Neural cell (in vitro differentiated cells): ENCODE results near the gene MOCS2. TPM values are rescaled to one million over a fixed set of nuclear protein-coding genes. Genes with fewer than 3 reads are reported as not detected.

ENCODE experiments used
- H2AFZ ChIP-seq: fragments of 200-600, 300-800 bp; sonication (generic), shearing (Covaris generic); 2 replicates; pipeline ENCODE4 v1.6.0; 2014; ENCODE audit warnings: low read depth, mild to moderate bottlenecking, antibody characterized with exemption, low read length, moderate library complexity
- H3F3A ChIP-seq: fragments of 200-600 bp; shearing (Covaris generic); 2 replicates; pipeline ENCODE4 v1.6.1; 2016; ENCODE audit warnings: mild to moderate bottlenecking, moderate library complexity, mixed read lengths, antibody characterized with exemption, low read length; ENCODE audit not compliant: insufficient read depth, poor library complexity, severe bottlenecking
- H3K27ac ChIP-seq: fragments of 200-600, 300-800 bp; sonication (generic), shearing (Covaris generic); 2 replicates; pipeline ENCODE4 v1.5.1; 2014; ENCODE audit warnings: mild to moderate bottlenecking, low read length, moderate library complexity
- H3K27me3 ChIP-seq: fragments of 300-800, 200-600 bp; sonication (generic), shearing (Covaris generic); 2 replicates; pipeline ENCODE4 v1.6.0; 2014; ENCODE audit warnings: mild to moderate bottlenecking, low read depth, low read length, moderate library complexity; ENCODE audit not compliant: insufficient read depth
- H3K36me3 ChIP-seq: fragments of 300-800, 200-600 bp; sonication (generic), shearing (Covaris generic); 2 replicates; pipeline ENCODE4 v1.5.1; 2014; ENCODE audit warnings: mild to moderate bottlenecking, antibody characterized with exemption, low read length, moderate library complexity; ENCODE audit not compliant: insufficient read depth
- H3K4me2 ChIP-seq: fragments of 300-800, 200-600 bp; sonication (generic), shearing (Covaris generic); 2 replicates; pipeline ENCODE4 v1.6.0; 2014; ENCODE audit warnings: mild to moderate bottlenecking, low read length
- H3K4me3 ChIP-seq: fragments of 300-800, 200-600 bp; sonication (generic), shearing (Covaris generic); 2 replicates; pipeline ENCODE4 v1.5.1; 2014; ENCODE audit warnings: mild to moderate bottlenecking, low read length, moderate library complexity
- H3K79me2 ChIP-seq: fragments of 200-600 bp; shearing (Covaris generic); replicated peaks from 2 replicates; pipeline ENCODE4 v1.6.0; 2014; ENCODE audit warnings: mild to moderate bottlenecking, low read length, moderate library complexity; ENCODE audit not compliant: insufficient read depth
- H3K9ac ChIP-seq: fragments of 300-800, 200-600 bp; sonication (generic), shearing (Covaris generic); 2 replicates; pipeline ENCODE4 v1.6.1; 2016; ENCODE audit warnings: mild to moderate bottlenecking, low read length, mixed read lengths
- H3K9me2 ChIP-seq: fragments of 200-600 bp; shearing (Covaris generic); 2 replicates; pipeline ENCODE4 v1.6.1; 2016; ENCODE audit warnings: mild to moderate bottlenecking, low read length, mixed read lengths; ENCODE audit not compliant: insufficient read depth
- H3K9me3 ChIP-seq: fragments of 200-600, 300-800 bp; sonication (generic), shearing (Covaris generic); 2 replicates; pipeline ENCODE4 v1.6.1; 2016; ENCODE audit warnings: mild to moderate bottlenecking, mixed run types, low read length, moderate library complexity, mixed read lengths
- H4K20me1 ChIP-seq: fragments of 200-600 bp; shearing (Covaris generic); 2 replicates; pipeline ENCODE4 v1.6.1; 2016; ENCODE audit warnings: mild to moderate bottlenecking, mixed run types; ENCODE audit not compliant: insufficient read depth
- EP300 ChIP-seq: fragments of 450-650 bp; conservative IDR thresholded peaks from 2 replicates; pipeline ENCODE4 v1.6.1; 2014; ENCODE audit warnings: antibody characterized with exemption, mild to moderate bottlenecking, moderate library complexity; ENCODE audit not compliant: poor library complexity, severe bottlenecking
- EZH2 ChIP-seq: fragments of 200-600, 300-800 bp; shearing (Covaris generic), sonication (generic); IDR thresholded peaks from 2 replicates; pipeline ENCODE4 v1.6.1; 2014; ENCODE audit warnings: antibody characterized with exemption, low read length, borderline replicate concordance, mild to moderate bottlenecking; ENCODE audit not compliant: insufficient read depth, poor library complexity, severe bottlenecking
- MXI1 ChIP-seq: fragments of 450-650 bp; conservative IDR thresholded peaks from 2 replicates; pipeline ENCODE4 v1.6.1; 2014; ENCODE audit warnings: antibody characterized with exemption, mild to moderate bottlenecking; ENCODE audit not compliant: poor library complexity, severe bottlenecking
- POLR2AphosphoS5 ChIP-seq: IDR thresholded peaks from 2 replicates; pipeline ENCODE4 v1.6.1; 2012
- RAD21 ChIP-seq: fragments of 450-650 bp; conservative IDR thresholded peaks from 2 replicates; pipeline ENCODE4 v1.6.1; 2014; ENCODE audit warnings: antibody characterized with exemption, mild to moderate bottlenecking, moderate library complexity
- SMC3 ChIP-seq: fragments of 450-650 bp; conservative IDR thresholded peaks from 2 replicates; pipeline ENCODE4 v1.6.1; 2014; ENCODE audit warnings: antibody characterized with exemption, mild to moderate bottlenecking, moderate library complexity; ENCODE audit not compliant: poor library complexity
- TAF1 ChIP-seq: IDR thresholded peaks from 2 replicates; pipeline ENCODE4 v1.6.1; 2012; ENCODE audit warnings: low read depth
- polyA plus RNA-seq: library from polyadenylated mRNA; depleted of rRNA; stranded (reverse); fragments of >200 nt; gene quantifications from 2 replicates; pipeline ENCODE4 v1.2.3, GENCODE V29; 2014
- TF ChIP-seq, protein P1 (sequence below): IDR thresholded peaks from 2 replicates; pipeline ENCODE4 v1.6.1; 2012; ENCODE audit warnings: borderline replicate concordance
- TF ChIP-seq, protein P2 (sequence below): fragments of 450-650 bp; IDR thresholded peaks from 2 replicates; pipeline ENCODE4 v1.5.1; 2014; ENCODE audit warnings: antibody characterized with exemption, mild to moderate bottlenecking, moderate library complexity; ENCODE audit not compliant: poor library complexity, severe bottlenecking

Gene MOCS2
- polyA plus RNA-seq, 1 donor from 2014 or later, result 71.0 TPM

DNA sequence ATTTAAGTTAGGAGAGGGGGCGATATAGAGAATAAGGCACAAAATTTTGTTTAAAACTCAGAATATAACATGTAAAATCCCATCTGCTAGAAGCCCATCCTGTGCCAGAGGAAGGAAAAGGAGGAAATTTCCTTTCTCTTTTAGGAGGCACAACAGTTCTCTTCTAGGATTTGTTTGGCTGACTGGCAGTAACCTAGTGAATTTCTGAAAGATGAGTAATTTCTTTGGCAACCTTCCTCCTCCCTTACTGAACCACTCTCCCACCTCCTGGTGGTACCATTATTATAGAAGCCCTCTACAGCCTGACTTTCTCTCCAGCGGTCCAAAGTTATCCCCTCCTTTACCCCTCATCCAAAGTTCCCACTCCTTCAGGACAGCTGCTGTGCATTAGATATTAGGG lies 18.3 kb downstream of the MOCS2 start:
- Histone ChIP-seq H3K36me3 (no peaks in the 10 kb centered on the region), H2AFZ (no peak overlapping the region), H3K27ac (no peak overlapping the region), H3K4me3 (no peak overlapping the region), H3K4me2 (no peak overlapping the region), H3K9me3 (no peaks in the 10 kb centered on the region), H3K9ac (no peak overlapping the region), H3K79me2 (no peaks in the 10 kb centered on the region), H3F3A (no peaks in the 10 kb centered on the region), H3K9me2 (no peaks in the 10 kb centered on the region), H4K20me1 (no peaks in the 10 kb centered on the region), H3K27me3 (no peaks in the 10 kb centered on the region)
- TF ChIP-seq EZH2 (no peak), RAD21 (no peak), TAF1 (no peak)
- TF ChIP-seq, protein P1, sequence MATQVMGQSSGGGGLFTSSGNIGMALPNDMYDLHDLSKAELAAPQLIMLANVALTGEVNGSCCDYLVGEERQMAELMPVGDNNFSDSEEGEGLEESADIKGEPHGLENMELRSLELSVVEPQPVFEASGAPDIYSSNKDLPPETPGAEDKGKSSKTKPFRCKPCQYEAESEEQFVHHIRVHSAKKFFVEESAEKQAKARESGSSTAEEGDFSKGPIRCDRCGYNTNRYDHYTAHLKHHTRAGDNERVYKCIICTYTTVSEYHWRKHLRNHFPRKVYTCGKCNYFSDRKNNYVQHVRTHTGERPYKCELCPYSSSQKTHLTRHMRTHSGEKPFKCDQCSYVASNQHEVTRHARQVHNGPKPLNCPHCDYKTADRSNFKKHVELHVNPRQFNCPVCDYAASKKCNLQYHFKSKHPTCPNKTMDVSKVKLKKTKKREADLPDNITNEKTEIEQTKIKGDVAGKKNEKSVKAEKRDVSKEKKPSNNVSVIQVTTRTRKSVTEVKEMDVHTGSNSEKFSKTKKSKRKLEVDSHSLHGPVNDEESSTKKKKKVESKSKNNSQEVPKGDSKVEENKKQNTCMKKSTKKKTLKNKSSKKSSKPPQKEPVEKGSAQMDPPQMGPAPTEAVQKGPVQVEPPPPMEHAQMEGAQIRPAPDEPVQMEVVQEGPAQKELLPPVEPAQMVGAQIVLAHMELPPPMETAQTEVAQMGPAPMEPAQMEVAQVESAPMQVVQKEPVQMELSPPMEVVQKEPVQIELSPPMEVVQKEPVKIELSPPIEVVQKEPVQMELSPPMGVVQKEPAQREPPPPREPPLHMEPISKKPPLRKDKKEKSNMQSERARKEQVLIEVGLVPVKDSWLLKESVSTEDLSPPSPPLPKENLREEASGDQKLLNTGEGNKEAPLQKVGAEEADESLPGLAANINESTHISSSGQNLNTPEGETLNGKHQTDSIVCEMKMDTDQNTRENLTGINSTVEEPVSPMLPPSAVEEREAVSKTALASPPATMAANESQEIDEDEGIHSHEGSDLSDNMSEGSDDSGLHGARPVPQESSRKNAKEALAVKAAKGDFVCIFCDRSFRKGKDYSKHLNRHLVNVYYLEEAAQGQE, result no peak
- TF ChIP-seq, protein P2, sequence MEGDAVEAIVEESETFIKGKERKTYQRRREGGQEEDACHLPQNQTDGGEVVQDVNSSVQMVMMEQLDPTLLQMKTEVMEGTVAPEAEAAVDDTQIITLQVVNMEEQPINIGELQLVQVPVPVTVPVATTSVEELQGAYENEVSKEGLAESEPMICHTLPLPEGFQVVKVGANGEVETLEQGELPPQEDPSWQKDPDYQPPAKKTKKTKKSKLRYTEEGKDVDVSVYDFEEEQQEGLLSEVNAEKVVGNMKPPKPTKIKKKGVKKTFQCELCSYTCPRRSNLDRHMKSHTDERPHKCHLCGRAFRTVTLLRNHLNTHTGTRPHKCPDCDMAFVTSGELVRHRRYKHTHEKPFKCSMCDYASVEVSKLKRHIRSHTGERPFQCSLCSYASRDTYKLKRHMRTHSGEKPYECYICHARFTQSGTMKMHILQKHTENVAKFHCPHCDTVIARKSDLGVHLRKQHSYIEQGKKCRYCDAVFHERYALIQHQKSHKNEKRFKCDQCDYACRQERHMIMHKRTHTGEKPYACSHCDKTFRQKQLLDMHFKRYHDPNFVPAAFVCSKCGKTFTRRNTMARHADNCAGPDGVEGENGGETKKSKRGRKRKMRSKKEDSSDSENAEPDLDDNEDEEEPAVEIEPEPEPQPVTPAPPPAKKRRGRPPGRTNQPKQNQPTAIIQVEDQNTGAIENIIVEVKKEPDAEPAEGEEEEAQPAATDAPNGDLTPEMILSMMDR, result no peak

DNA sequence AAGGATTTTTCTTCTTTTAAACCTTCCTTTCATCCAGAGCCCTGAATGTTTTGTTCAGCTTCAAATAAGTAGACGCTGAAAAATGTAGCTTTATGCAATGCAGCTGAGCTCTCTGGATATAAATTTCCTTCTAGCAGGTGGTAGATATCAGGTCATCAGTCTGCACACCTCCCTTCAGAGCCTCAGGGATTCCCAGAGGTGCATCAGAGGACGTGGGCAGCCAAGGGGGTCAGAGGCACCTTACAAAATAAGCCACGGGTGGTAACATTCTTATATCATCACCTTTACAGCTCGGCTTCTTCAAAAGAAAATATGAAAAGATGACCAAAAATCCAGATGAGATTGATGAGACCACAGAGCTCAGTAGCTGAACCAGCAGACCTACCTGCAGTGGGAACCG lies 19.3 kb downstream of the MOCS2 start:
- Histone ChIP-seq H4K20me1 (no peaks in the 10 kb centered on the region), H2AFZ (no peak overlapping the region), H3K27ac (no peak overlapping the region), H3F3A (no peaks in the 10 kb centered on the region), H3K4me2 (no peak overlapping the region), H3K79me2 (no peaks in the 10 kb centered on the region), H3K9ac (no peak overlapping the region), H3K36me3 (no peaks in the 10 kb centered on the region), H3K4me3 (no peak overlapping the region), H3K27me3 (no peaks in the 10 kb centered on the region), H3K9me2 (no peaks in the 10 kb centered on the region), H3K9me3 (no peaks in the 10 kb centered on the region)
- TF ChIP-seq EP300, result no peak
- TF ChIP-seq POLR2AphosphoS5, result no peak
- no peak for TF ChIP-seq SMC3
- TF ChIP-seq, protein P1, result no peak
- no peak for TF ChIP-seq MXI1
- TF ChIP-seq RAD21, result no peak
- TF ChIP-seq TAF1, result no peak
- TF ChIP-seq, protein P2, result no peak
- TF ChIP-seq EZH2, result no peak
